ENCODE data around the gene GMPS.

DNA sequence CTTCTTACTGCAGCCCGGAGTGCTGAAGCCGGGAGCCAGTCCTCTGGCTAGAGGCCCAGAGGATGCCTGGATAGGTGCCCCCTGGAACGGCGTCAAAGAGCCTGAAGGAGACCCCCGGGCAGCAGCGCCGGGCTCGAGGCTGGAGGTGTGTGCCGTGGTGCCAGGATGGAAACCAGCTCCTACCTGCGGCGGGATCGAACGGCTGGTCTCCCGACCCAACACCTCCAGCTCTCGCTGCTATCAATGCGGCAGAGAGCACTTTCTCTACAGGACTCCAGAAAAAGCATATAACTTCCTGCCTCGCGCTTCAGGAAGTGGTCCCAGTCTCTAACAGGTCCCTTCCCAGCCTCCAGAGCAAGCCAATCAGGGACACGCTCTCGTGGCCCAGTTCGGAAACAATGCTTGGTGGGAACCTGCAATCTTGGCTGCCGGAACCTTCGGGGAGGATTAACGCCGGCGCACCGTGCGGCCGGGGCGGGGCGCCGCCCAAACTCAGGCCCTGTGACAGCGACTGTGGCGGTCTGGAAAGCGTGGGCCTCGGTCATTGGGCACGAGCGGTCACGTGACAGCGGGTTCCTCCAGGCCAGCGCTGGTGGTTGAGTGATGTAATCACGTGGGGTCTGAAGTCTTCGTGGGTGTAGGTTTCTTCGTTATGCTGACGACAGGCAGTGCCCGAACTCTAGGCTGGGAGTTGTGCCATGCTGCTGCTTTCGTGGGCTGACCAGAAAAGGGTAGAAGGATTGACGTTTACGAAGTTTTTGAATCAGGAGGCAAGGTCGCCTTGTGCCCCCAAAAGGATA, 16.1 kb upstream of the GMPS start, which contains the start of gene SLC33A1:
- TF ChIP-seq, protein P1, sequence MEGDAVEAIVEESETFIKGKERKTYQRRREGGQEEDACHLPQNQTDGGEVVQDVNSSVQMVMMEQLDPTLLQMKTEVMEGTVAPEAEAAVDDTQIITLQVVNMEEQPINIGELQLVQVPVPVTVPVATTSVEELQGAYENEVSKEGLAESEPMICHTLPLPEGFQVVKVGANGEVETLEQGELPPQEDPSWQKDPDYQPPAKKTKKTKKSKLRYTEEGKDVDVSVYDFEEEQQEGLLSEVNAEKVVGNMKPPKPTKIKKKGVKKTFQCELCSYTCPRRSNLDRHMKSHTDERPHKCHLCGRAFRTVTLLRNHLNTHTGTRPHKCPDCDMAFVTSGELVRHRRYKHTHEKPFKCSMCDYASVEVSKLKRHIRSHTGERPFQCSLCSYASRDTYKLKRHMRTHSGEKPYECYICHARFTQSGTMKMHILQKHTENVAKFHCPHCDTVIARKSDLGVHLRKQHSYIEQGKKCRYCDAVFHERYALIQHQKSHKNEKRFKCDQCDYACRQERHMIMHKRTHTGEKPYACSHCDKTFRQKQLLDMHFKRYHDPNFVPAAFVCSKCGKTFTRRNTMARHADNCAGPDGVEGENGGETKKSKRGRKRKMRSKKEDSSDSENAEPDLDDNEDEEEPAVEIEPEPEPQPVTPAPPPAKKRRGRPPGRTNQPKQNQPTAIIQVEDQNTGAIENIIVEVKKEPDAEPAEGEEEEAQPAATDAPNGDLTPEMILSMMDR (IDR thresholded peaks at IDR 0.05) = no peak
- TF ChIP-seq POLR2A (IDR thresholded peaks at IDR 0.05) = peak in 1 of 2 donors; percentile 66
